Measurements from ENCODE around the gene KCNA2. TPM values are rescaled to one million over a fixed set of nuclear protein-coding genes. Genes with fewer than 3 reads are reported as not detected.

KCNA2 gene
- total RNA-seq (2012; rRNA removed): under 0.01 TPM in 1 of 2 replicates, not detected in the other
- polyA plus RNA-seq (2012; rRNA removed): not detected in 2 replicates
- polyA plus RNA-seq (2012; cell fraction: cytosol; rRNA removed): 0.01 and 0.13 TPM in 2 replicates
- polyA plus RNA-seq (2012; cell fraction: nucleus; rRNA removed; ENCODE audit: low replicate concordance): under 0.01 TPM in 1 of 2 replicates, not detected in the other
- Bru-seq, nascent RNA: not detected
- BruChase-seq, experiment 1, labeled RNA remaining after a 6-hour chase: percentile 9 among the genes with signal in this experiment
- percentile 3 among the genes with signal in this experiment for BruChase-seq, experiment 2, labeled RNA remaining after a 2-hour chase
- long read RNA-seq: 0 reads

DNA sequence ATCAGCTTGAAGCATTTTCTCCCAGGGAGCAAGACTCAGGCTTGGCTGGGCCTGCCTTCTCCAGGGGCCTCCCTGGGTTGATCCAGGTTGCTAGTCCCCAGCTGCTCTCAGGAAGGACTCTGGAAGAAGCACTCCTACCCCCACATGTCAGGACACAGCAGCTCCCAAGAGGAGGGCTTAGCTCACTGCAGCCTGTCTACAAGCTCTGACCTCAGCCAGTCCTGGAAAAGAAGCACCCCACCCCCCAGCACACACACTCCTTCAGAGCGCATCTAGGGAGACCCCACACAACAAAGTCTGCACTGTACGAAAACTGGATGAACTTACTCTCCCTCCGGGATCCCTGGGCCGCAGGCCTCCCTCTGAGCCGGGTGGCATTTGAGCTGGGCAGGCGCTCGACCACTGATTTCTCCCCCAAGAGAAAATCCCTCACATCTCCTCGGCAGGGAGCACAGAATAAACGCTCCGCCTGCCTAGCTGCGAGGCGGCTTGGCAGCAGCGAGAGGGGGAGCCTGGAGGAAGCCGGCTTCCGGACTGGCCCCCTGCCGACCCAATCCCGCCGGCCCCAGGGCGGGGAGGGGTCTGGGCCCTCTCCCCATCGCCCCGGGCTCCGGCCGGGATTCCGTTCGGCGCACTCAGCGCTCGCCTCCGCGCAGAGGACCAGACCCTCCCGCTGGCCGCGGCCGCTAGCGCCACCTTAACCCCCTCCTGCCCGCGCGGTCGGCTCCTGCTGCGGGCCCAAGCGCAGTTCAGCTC is at the start of gene KCNA2:
Gene KCNA2, minus strand, starts transcription at position 458 of the 756 bp plus-strand sequence. CDS start 1,576 bp downstream, outside the sequence.
- no peak within 1 kb of the TSS for H3K14ac ChIP-seq (replicated peaks; ENCODE audit: low read depth, low read length)
- in situ Hi-C loops (cut with MboI; ENCODE audit: low sequenced_read_pairs) (no loop called here), intact Hi-C loops (cut with micrococcal nuclease) (no loop called here), dilution Hi-C loops (cut with HindIII; ENCODE audit: low sequenced_read_pairs, unreplicated experiment) (no loop called here)
- H3K27ac ChIP-seq (ENCODE audit: insufficient read depth, low read length): no peak within 1 kb of the TSS
- DNase-seq: no peak
- CTCF ChIA-PET: interaction anchor here (1.5 kb wide), 1 partner anchor 13 kb away, joined by 4 read pairs; no protein-coding TSS in a partner anchor
- H3K4me3 ChIP-seq (ENCODE audit: insufficient read depth, low read depth, low read length): peak within 1 kb of the TSS; percentile 4; the same call in 1 of the 2 replicates
- no peaks in the 10 kb centered on the region; the same call in 1 of the 2 replicates for H3K4me1 ChIP-seq (ENCODE audit: control insufficient read depth, insufficient read depth, low read length)
- no peak within 1 kb of the TSS for H3K4ac ChIP-seq (ENCODE audit: low read depth, low read length)
- H3K9ac ChIP-seq (ENCODE audit: low read depth, low read length): no peak within 1 kb of the TSS
- H3K18ac ChIP-seq (ENCODE audit: low read depth, low read length): no peak within 1 kb of the TSS
- no peak within 1 kb of the TSS for H2BK15ac ChIP-seq (ENCODE audit: low read depth, low read length)
- no peaks in the 10 kb centered on the region for H3K79me1 ChIP-seq (ENCODE audit: low read depth in 1 of 2, low read length in 2 of 2)
- H4K8ac ChIP-seq (ENCODE audit: low read depth in 2 of 2, low read length in 2 of 2): no peak within 1 kb of the TSS
- no peak within 1 kb of the TSS for H2BK5ac ChIP-seq (ENCODE audit: low read depth, low read length, poor library complexity, severe bottlenecking)
- H2AK9ac ChIP-seq (replicated peaks; ENCODE audit: low read depth, low read length, poor library complexity): no peak within 1 kb of the TSS
- H3K36me3 ChIP-seq (ENCODE audit: control insufficient read depth, insufficient read depth, low read length): no peaks in the 10 kb centered on the region
- no peaks in the 10 kb centered on the region; the same call in 1 of the 2 replicates for H4K20me1 ChIP-seq (ENCODE audit: insufficient read depth, low read length)
- H3K9me1 ChIP-seq (ENCODE audit: insufficient read depth, low read length): no peaks in the 10 kb centered on the region
- no peak within 1 kb of the TSS for H2BK20ac ChIP-seq (ENCODE audit: low read depth, low read length)
- BruUV-seq (replicated peaks): no TSS peak
- no peak within 1 kb of the TSS for H2BK120ac ChIP-seq (ENCODE audit: low read depth, low read length)
- no peak within 1 kb of the TSS for H3K56ac ChIP-seq (ENCODE audit: extremely low read depth, insufficient read depth, low read length)
- peak within 1 kb of the TSS; percentile 75 for H2AFZ ChIP-seq (replicated peaks; ENCODE audit: low read length, poor library complexity)
- no peak within 1 kb of the TSS for H4K5ac ChIP-seq (ENCODE audit: low read depth, low read length)
- H3K27me3 ChIP-seq (ENCODE audit: control insufficient read depth, insufficient read depth, low read length): peaks cover 65% of the 10 kb centered on the region
- WGBS, 2 experiments (ENCODE audit: extremely low coverage in 2 of 2, insufficient read length in 1 of 2): 3% methylated on average over 6 of the region's 41 CpGs; no CpG with 5 or more reads in 1 of the 2 experiments
- no peak within 1 kb of the TSS; the same call in 1 of the 2 replicates for H3K23ac ChIP-seq (ENCODE audit: low read depth, low read length)
- POLR2A ChIA-PET (ENCODE audit: unreplicated experiment): no interaction called here
- peak; percentile 73 for ATAC-seq (ENCODE audit: low read depth)
- no peaks in the 10 kb centered on the region for H3K9me3 ChIP-seq (ENCODE audit: control insufficient read depth, insufficient read depth, low read length)
- no peak within 1 kb of the TSS for H4K91ac ChIP-seq (ENCODE audit: insufficient read depth, low read depth, low read length)
- no peak within 1 kb of the TSS for H2AK5ac ChIP-seq (ENCODE audit: low read depth, low read length)
- peak within 1 kb of the TSS; percentile 64; the same call in 1 of the 2 replicates for H3K4me2 ChIP-seq (ENCODE audit: low read depth, low read length)
- TF ChIP-seq RCOR1 (IDR thresholded peaks at IDR 0.05; ENCODE audit: insufficient replicate concordance, low read length) (no peak), SMC3 (IDR thresholded peaks at IDR 0.05; ENCODE audit: low read depth, low read length) (no peak), CHD1 (IDR thresholded peaks at IDR 0.05; ENCODE audit: low read depth, low read length) (no peak), RAD21 (IDR thresholded peaks at IDR 0.05; ENCODE audit: low read length) (no peak), FOS (IDR thresholded peaks at IDR 0.05; ENCODE audit: low read depth, low read length) (no peak), POLR2A (IDR thresholded peaks at IDR 0.05; ENCODE audit: low read depth, low read length) (no peak), MAZ (IDR thresholded peaks at IDR 0.05; ENCODE audit: borderline replicate concordance, low read depth, low read length) (no peak), RFX5 (IDR thresholded peaks at IDR 0.05; ENCODE audit: low read depth, low read length) (no peak), MXI1 (IDR thresholded peaks at IDR 0.05; ENCODE audit: borderline replicate concordance, low read depth, low read length) (no peak), NFE2L2 (IDR thresholded peaks at IDR 0.05; ENCODE audit: low read depth, low read length) (no peak), CEBPB (IDR thresholded peaks at IDR 0.05; ENCODE audit: low read depth, low read length) (no peak), MAFK (IDR thresholded peaks at IDR 0.05; ENCODE audit: low read depth, low read length) (no peak), BHLHE40 (IDR thresholded peaks at IDR 0.05; ENCODE audit: low read depth, low read length) (no peak)
- TF ChIP-seq, protein P1, sequence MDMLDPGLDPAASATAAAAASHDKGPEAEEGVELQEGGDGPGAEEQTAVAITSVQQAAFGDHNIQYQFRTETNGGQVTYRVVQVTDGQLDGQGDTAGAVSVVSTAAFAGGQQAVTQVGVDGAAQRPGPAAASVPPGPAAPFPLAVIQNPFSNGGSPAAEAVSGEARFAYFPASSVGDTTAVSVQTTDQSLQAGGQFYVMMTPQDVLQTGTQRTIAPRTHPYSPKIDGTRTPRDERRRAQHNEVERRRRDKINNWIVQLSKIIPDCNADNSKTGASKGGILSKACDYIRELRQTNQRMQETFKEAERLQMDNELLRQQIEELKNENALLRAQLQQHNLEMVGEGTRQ (IDR thresholded peaks at IDR 0.05; ENCODE audit: low read depth, low read length): no peak
- TF ChIP-seq, protein P2, sequence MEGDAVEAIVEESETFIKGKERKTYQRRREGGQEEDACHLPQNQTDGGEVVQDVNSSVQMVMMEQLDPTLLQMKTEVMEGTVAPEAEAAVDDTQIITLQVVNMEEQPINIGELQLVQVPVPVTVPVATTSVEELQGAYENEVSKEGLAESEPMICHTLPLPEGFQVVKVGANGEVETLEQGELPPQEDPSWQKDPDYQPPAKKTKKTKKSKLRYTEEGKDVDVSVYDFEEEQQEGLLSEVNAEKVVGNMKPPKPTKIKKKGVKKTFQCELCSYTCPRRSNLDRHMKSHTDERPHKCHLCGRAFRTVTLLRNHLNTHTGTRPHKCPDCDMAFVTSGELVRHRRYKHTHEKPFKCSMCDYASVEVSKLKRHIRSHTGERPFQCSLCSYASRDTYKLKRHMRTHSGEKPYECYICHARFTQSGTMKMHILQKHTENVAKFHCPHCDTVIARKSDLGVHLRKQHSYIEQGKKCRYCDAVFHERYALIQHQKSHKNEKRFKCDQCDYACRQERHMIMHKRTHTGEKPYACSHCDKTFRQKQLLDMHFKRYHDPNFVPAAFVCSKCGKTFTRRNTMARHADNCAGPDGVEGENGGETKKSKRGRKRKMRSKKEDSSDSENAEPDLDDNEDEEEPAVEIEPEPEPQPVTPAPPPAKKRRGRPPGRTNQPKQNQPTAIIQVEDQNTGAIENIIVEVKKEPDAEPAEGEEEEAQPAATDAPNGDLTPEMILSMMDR (conservative IDR thresholded peaks at IDR 0.05; ENCODE audit: low read depth, low read length): no peak

All from IMR-90 (cell line).